ENCODE measurements around the gene NEURL1. TPM values are rescaled to one million over a fixed set of nuclear protein-coding genes. Genes with fewer than 3 reads are reported as not detected.

The NEURL1 gene
- polyA plus RNA-seq, 1 experiment, result 0.58 TPM

- ChIA-PET POLR2A (no interaction called here), CTCF (interaction anchor here (1.0 to 1.2 kb wide), 3 partner anchors 33 to 58 kb away, joined by 3 to 4 read pairs (median 3); partner anchors contain the start of gene NEURL1)
Observed at GRCh38 chr10:103549349-103549685, 55.8 kb downstream of the NEURL1 start.

GRCh38 chr10:103550229-103550628, 56.7 kb downstream of the NEURL1 start:
- no peak for TF ChIP-seq CTCF (IDR thresholded peaks at IDR 0.05; ENCODE audit: insufficient read depth, low read depth, low read length)
- DNase-seq (ENCODE audit: low read depth), result no peak
- ChIA-PET POLR2A (no interaction called here), CTCF (interaction anchor here (1.0 to 1.1 kb wide), 2 partner anchors 8 to 59 kb away, joined by 4 read pairs; no protein-coding TSS in a partner anchor)
- Histone ChIP-seq H3K36me3 (ENCODE audit: control insufficient read depth, insufficient read depth, low read length) (no peaks in the 10 kb centered on the region), H3K4me3 (ENCODE audit: low read depth, low read length) (no peak overlapping the region), H3K27me3 (ENCODE audit: control insufficient read depth, insufficient read depth, low read length) (peaks cover 16% of the 10 kb centered on the region)

More at GRCh38 chr10:103549349-103549685, 55.8 kb downstream of the NEURL1 start:
- no peaks in the 10 kb centered on the region for H3K36me3 ChIP-seq (ENCODE audit: control insufficient read depth, insufficient read depth, low read length)
- no peak for DNase-seq (ENCODE audit: low read depth)
- peaks cover 20% of the 10 kb centered on the region for H3K27me3 ChIP-seq (ENCODE audit: control insufficient read depth, insufficient read depth, low read length)
- no peak for TF ChIP-seq CTCF (IDR thresholded peaks at IDR 0.05; ENCODE audit: insufficient read depth, low read depth, low read length)
- no peak overlapping the region for H3K4me3 ChIP-seq (ENCODE audit: low read depth, low read length)

GRCh38 chr10:103551619-103552602, 58.4 kb downstream of the NEURL1 start:
- H3K4me3 ChIP-seq (ENCODE audit: low read depth, low read length), result no peak overlapping the region
- H3K36me3 ChIP-seq (ENCODE audit: control insufficient read depth, insufficient read depth, low read length), result no peaks in the 10 kb centered on the region
- no peak for DNase-seq (ENCODE audit: low read depth)
- peaks cover 14% of the 10 kb centered on the region for H3K27me3 ChIP-seq (ENCODE audit: control insufficient read depth, insufficient read depth, low read length)
- ChIA-PET POLR2A (no interaction called here), CTCF (interaction anchor here (0.6 to 1.7 kb wide), 2 partner anchors 9 to 12 kb away, joined by 3 to 7 read pairs; no protein-coding TSS in a partner anchor)
- TF ChIP-seq CTCF (IDR thresholded peaks at IDR 0.05; ENCODE audit: insufficient read depth, low read depth, low read length), result no peak

GRCh38 chr10:103552856-103553742, 59.6 kb downstream of the NEURL1 start:
- Histone ChIP-seq H3K36me3 (ENCODE audit: control insufficient read depth, insufficient read depth, low read length) (no peaks in the 10 kb centered on the region), H3K4me3 (ENCODE audit: low read depth, low read length) (no peak overlapping the region), H3K27me3 (ENCODE audit: control insufficient read depth, insufficient read depth, low read length) (peaks cover 15% of the 10 kb centered on the region)
- ChIA-PET CTCF (interaction anchor here (1.1 to 1.7 kb wide), 2 partner anchors 10 to 11 kb away, joined by 3 to 7 read pairs; no protein-coding TSS in a partner anchor), POLR2A (no interaction called here)
- TF ChIP-seq CTCF (IDR thresholded peaks at IDR 0.05; ENCODE audit: insufficient read depth, low read depth, low read length), result no peak
- no peak for DNase-seq (ENCODE audit: low read depth)
